Mammary epithelial cell (primary cell): ENCODE data around the gene LSMEM2.

ENCODE experiments used
- EZH2 ChIP-seq: IDR thresholded peaks from 2 replicates; pipeline ENCODE4 v1.6.1; 2012; ENCODE audit warnings: low read length, inconsistent platforms, borderline replicate concordance
- TF ChIP-seq, protein P1 (sequence below), 2 donors: IDR thresholded peaks in 1 of 2; conservative IDR thresholded peaks in 1 of 2; 2 replicates each; pipeline ENCODE4 v1.5.1; 2011 to 2012; ENCODE audit warnings: inconsistent platforms in 2 of 2, low read length in 2 of 2, mild to moderate bottlenecking in 2 of 2, control low read depth in 1 of 2, low read depth in 1 of 2; ENCODE audit not compliant: insufficient read depth in 1 of 2; ENCODE audit errors: extremely low read depth in 1 of 2

DNA sequence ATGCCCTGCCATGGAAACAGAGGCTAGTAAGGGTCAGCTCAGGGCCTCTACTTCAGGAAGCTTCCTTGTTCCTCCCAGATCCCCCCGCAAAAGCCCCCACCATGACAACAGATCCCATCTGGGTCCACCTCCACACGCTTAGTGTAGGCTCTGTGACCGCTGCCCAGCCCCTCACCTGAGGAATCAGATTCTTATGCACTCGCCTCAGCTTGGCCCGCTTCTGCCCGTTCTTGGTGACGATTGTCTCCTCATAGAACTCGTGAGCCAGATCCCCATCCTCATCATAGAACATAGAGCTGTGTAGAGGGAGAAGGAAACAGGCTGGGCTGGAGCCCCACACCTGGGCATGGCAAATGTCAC, 47.3 kb downstream of the LSMEM2 start:
- TF ChIP-seq, protein P1, sequence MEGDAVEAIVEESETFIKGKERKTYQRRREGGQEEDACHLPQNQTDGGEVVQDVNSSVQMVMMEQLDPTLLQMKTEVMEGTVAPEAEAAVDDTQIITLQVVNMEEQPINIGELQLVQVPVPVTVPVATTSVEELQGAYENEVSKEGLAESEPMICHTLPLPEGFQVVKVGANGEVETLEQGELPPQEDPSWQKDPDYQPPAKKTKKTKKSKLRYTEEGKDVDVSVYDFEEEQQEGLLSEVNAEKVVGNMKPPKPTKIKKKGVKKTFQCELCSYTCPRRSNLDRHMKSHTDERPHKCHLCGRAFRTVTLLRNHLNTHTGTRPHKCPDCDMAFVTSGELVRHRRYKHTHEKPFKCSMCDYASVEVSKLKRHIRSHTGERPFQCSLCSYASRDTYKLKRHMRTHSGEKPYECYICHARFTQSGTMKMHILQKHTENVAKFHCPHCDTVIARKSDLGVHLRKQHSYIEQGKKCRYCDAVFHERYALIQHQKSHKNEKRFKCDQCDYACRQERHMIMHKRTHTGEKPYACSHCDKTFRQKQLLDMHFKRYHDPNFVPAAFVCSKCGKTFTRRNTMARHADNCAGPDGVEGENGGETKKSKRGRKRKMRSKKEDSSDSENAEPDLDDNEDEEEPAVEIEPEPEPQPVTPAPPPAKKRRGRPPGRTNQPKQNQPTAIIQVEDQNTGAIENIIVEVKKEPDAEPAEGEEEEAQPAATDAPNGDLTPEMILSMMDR (conservative IDR thresholded peaks at IDR 0.05 in 1 of 2, IDR thresholded peaks at IDR 0.05 in 1 of 2; ENCODE audit: extremely low read depth in 1 of 2, insufficient read depth in 1 of 2, low read depth in 1 of 2, low read length in 2 of 2): no peak
- TF ChIP-seq EZH2: no peak
